Right atrium auricular region (tissue), 2 donors: ENCODE data around the gene PSTK. TPM values are rescaled to one million over a fixed set of nuclear protein-coding genes. Genes with fewer than 3 reads are reported as not detected.

ENCODE experiments used
- DNase-seq: peaks from one replicate; pipeline ENCODE4 v3.0.0-alpha.2; 2019; ENCODE audit warnings: low spot score
- H3K27ac ChIP-seq, 2 donors: fragments of 200-600 bp; sonication (generic); 1 replicate in 1 of 2; 2 replicates in 1 of 2; pipeline ENCODE4 v1.5.1; 2016 to 2019
- H3K27me3 ChIP-seq, 2 donors: fragments of 200-600 bp; sonication (generic); one replicate each; pipeline versions ENCODE4 v1.5.1 to v1.6.0; 2017 to 2019
- H3K36me3 ChIP-seq: fragments of 200-600 bp; sonication (generic); one replicate; pipeline ENCODE4 v1.5.1; 2016
- H3K4me1 ChIP-seq, 2 donors: fragments of 200-600 bp; sonication (generic); one replicate each; pipeline versions ENCODE4 v1.5.1 to v1.6.0; 2017 to 2019
- H3K4me3 ChIP-seq, 2 donors: fragments of 200-600 bp; sonication (generic); 1 replicate in 1 of 2; 2 replicates in 1 of 2; pipeline ENCODE4 v1.5.1; 2017 to 2019; ENCODE audit warnings: mild to moderate bottlenecking in 1 of 2, moderate library complexity in 1 of 2
- H3K9me3 ChIP-seq, 2 donors: fragments of 200-600 bp; sonication (generic); one replicate each; pipeline ENCODE4 v1.5.1; 2019
- total RNA-seq, 2 donors: library from RNA; depleted of rRNA; stranded (reverse); fragments of >200 nt; gene quantifications; one replicate each; pipeline ENCODE4 v1.1.0, GENCODE V29; 2016
- TF ChIP-seq, protein P1 (sequence below), 2 donors: fragments of 200-600 bp; sonication (generic); IDR thresholded peaks; one replicate each; pipeline ENCODE4 v1.5.1; 2019; ENCODE audit warnings: antibody characterized with exemption in 2 of 2

The PSTK gene
- total RNA-seq, 2 donors from 2014 or later: 3.0 to 5.9 TPM

DNA sequence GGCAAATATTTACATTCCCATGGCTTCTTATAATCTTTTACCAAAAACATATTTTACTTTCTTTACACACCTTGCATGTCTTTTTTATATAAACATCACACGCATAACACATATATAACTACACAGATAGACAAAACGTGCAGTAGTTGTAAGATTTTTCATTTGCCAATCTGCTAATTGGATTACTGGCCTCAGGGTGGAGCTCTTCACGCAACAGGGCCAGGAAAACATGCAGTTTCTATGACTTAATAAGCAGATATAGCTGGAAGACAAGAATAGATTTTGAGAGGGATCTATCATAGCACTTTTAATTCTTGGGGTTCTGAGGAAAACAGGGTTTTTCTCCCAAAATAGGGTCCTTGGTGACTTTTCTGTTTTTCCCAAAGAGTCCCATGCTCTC lies 41.3 kb downstream of the PSTK start:
- Histone ChIP-seq H3K9me3 (no peaks in the 10 kb centered on the region), H3K36me3 (no peaks in the 10 kb centered on the region), H3K4me1 (no peaks in the 10 kb centered on the region), H3K27me3 (no peaks in the 10 kb centered on the region), H3K4me3 (no peak overlapping the region), H3K27ac (no peak overlapping the region)
- no peak for DNase-seq
- TF ChIP-seq, protein P1, sequence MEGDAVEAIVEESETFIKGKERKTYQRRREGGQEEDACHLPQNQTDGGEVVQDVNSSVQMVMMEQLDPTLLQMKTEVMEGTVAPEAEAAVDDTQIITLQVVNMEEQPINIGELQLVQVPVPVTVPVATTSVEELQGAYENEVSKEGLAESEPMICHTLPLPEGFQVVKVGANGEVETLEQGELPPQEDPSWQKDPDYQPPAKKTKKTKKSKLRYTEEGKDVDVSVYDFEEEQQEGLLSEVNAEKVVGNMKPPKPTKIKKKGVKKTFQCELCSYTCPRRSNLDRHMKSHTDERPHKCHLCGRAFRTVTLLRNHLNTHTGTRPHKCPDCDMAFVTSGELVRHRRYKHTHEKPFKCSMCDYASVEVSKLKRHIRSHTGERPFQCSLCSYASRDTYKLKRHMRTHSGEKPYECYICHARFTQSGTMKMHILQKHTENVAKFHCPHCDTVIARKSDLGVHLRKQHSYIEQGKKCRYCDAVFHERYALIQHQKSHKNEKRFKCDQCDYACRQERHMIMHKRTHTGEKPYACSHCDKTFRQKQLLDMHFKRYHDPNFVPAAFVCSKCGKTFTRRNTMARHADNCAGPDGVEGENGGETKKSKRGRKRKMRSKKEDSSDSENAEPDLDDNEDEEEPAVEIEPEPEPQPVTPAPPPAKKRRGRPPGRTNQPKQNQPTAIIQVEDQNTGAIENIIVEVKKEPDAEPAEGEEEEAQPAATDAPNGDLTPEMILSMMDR (IDR thresholded peaks at IDR 0.05): no peak

DNA sequence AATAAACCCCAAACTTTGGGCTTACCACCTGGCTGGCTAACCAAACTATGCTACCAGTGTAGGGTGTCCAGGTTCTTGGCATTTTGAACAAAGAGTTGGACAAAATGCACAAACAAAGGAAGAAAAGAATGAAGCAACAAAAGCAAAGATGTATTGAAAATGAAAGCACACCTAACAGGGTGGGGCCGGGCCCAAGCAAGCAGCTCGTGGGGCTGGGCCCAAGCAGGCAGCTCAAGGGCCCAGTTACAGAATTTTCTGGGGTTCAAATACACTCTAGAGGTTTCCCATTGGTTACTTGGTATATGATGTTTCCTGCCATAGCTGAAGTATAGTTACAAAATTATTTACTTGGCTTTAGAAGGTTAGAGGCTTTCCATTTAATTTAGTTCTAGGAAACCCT lies 44.3 kb downstream of the PSTK start:
- TF ChIP-seq, protein P1 (IDR thresholded peaks at IDR 0.05): no peak
- Histone ChIP-seq H3K27ac (no peak overlapping the region), H3K36me3 (no peaks in the 10 kb centered on the region)

GRCh38 chr10:123026302-123026701 lies 46.1 kb downstream of the PSTK start:
- TF ChIP-seq, protein P1 (IDR thresholded peaks at IDR 0.05): no peak
- no peak overlapping the region for H3K27ac ChIP-seq
- no peaks in the 10 kb centered on the region for H3K4me1 ChIP-seq
- H3K27me3 ChIP-seq: no peaks in the 10 kb centered on the region
- H3K36me3 ChIP-seq: no peaks in the 10 kb centered on the region
- no peaks in the 10 kb centered on the region for H3K9me3 ChIP-seq
- DNase-seq: no peak
- no peak overlapping the region for H3K4me3 ChIP-seq

More for the DNA sequence above, 44.3 kb downstream of the PSTK start:
- Histone ChIP-seq H3K4me3 (no peak overlapping the region), H3K27me3 (no peaks in the 10 kb centered on the region), H3K4me1 (no peaks in the 10 kb centered on the region), H3K9me3 (no peaks in the 10 kb centered on the region)
- DNase-seq: no peak

- Histone ChIP-seq H3K27me3 (no peaks in the 10 kb centered on the region), H3K4me3 (no peak overlapping the region), H3K4me1 (no peaks in the 10 kb centered on the region), H3K9me3 (no peaks in the 10 kb centered on the region), H3K27ac (no peak overlapping the region), H3K36me3 (no peaks in the 10 kb centered on the region)
- TF ChIP-seq, protein P1 (IDR thresholded peaks at IDR 0.05): no peak
- no peak for DNase-seq
Measured at GRCh38 chr10:123027861-123028260, 47.7 kb downstream of the PSTK start.

DNA sequence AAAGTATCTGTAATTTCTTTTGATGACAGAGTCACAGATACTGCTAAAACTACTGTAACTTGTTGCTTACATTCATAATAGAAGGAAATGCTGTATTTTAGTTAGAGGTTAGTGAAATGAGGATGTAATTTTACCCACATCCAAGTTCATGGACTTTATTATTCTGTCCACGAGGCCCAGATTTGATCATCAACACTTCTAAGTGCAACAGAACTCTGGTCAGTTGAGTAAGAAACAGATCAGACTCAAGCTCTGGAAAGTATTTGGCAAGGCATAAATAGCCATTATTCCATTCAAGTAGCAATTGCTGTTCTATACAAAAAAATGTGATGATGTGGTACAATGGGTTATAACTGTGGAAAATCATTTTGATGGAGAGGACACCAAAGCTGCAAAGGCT lies 50.9 kb downstream of the PSTK start:
- Histone ChIP-seq H3K27me3 (no peaks in the 10 kb centered on the region), H3K4me3 (no peak overlapping the region), H3K36me3 (peaks cover 16% of the 10 kb centered on the region), H3K9me3 (no peaks in the 10 kb centered on the region), H3K4me1 (no peaks in the 10 kb centered on the region), H3K27ac (no peak overlapping the region)
- no peak for DNase-seq
- TF ChIP-seq, protein P1 (IDR thresholded peaks at IDR 0.05): no peak

GRCh38 chr10:123034332-123034731 lies 54.1 kb downstream of the PSTK start:
- Histone ChIP-seq H3K27ac (no peak overlapping the region), H3K9me3 (no peaks in the 10 kb centered on the region), H3K36me3 (peaks cover 31% of the 10 kb centered on the region), H3K27me3 (no peaks in the 10 kb centered on the region), H3K4me1 (no peaks in the 10 kb centered on the region), H3K4me3 (no peak overlapping the region)
- TF ChIP-seq, protein P1 (IDR thresholded peaks at IDR 0.05): no peak
- DNase-seq: no peak
